ENCODE measurements around the gene OPALIN.

GRCh38 chr10:96352027-96352426, 6.8 kb downstream of the OPALIN start:
- TF ChIP-seq CTCF (IDR thresholded peaks at IDR 0.05) (no peak), REST (IDR thresholded peaks at IDR 0.05; ENCODE audit: insufficient read depth in 1 of 2, low read depth in 2 of 2, low read length in 1 of 2) (no peak), POLR2AphosphoS5 (IDR thresholded peaks at IDR 0.05; ENCODE audit: low read depth, low read length) (no peak), TCF7L2 (IDR thresholded peaks at IDR 0.05; ENCODE audit: low read depth, low read length) (no peak)

Measured in Panc1 (cell line).